WTC11 (cell line): ENCODE measurements around the gene CADM1.

Experiments used
- IRF2 ChIP-seq: sonication (generic); formaldehyde crosslinking; IDR thresholded peaks from 2 replicates; pipeline ENCODE4 v1.8.0; 2022; ENCODE audit warnings: low read depth, missing genetic modification reagents, borderline replicate concordance
- JAZF1 ChIP-seq: fragments of 250-450 bp; sonication (Bioruptor Pico); IDR thresholded peaks from 2 replicates; pipeline ENCODE4 v1.9.0; 2021; ENCODE audit warnings: moderate library complexity, mild to moderate bottlenecking, inconsistent platforms
- JUN ChIP-seq: sonication (generic); formaldehyde crosslinking; IDR thresholded peaks from 2 replicates; pipeline ENCODE4 v1.8.0; 2023; ENCODE audit warnings: mild to moderate bottlenecking, missing genetic modification reagents
- MYBL2 ChIP-seq: sonication (generic); formaldehyde crosslinking; IDR thresholded peaks from 2 replicates; pipeline ENCODE4 v1.8.1; 2023; ENCODE audit warnings: mild to moderate bottlenecking, moderate library complexity, missing genetic modification reagents
- ZNF263 ChIP-seq: sonication (generic); formaldehyde crosslinking; IDR thresholded peaks from 2 replicates; pipeline ENCODE4 v1.8.1; 2022; ENCODE audit warnings: low read depth, mild to moderate bottlenecking, moderate library complexity, missing genetic modification reagents
- TF ChIP-seq, protein P1 (sequence below): fragments of 200-600 bp; IDR thresholded peaks from 2 replicates; pipeline ENCODE4 v1.8.0; 2022; ENCODE audit warnings: antibody characterized with exemption
- TF ChIP-seq, protein P2 (sequence below): sonication (generic); formaldehyde crosslinking; IDR thresholded peaks from 2 replicates; pipeline ENCODE4 v1.8.1; 2023; ENCODE audit warnings: mild to moderate bottlenecking, missing genetic modification reagents, moderate library complexity
- TF ChIP-seq, protein P3 (sequence below): sonication (generic); formaldehyde crosslinking; IDR thresholded peaks from 2 replicates; pipeline ENCODE4 v1.8.1; 2022; ENCODE audit warnings: mild to moderate bottlenecking, missing genetic modification reagents, moderate library complexity, borderline replicate concordance
- TF ChIP-seq, protein P4 (sequence below): sonication (generic); formaldehyde crosslinking; IDR thresholded peaks from 2 replicates; pipeline ENCODE4 v1.8.0; 2023; ENCODE audit warnings: mild to moderate bottlenecking, missing genetic modification reagents

DNA sequence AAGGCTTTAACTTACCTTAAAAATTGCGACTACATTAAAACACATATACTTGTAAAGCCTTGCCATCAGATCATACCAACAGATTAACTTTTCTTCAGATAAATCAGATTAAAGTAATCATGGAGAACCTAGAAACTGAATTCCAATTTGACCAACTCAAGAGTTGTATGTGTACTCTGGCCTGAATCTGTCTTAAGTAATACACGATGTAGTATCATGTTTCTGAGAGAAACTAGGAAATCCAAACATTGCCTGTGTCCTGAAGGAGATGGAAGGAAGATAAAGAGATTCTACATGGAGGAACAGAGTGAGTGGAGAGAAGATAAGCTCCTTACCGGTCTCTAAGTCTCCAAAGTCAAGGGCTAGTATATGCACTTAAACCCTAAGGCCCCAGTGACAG, 162.1 kb downstream of the CADM1 start:
- TF ChIP-seq, protein P1, sequence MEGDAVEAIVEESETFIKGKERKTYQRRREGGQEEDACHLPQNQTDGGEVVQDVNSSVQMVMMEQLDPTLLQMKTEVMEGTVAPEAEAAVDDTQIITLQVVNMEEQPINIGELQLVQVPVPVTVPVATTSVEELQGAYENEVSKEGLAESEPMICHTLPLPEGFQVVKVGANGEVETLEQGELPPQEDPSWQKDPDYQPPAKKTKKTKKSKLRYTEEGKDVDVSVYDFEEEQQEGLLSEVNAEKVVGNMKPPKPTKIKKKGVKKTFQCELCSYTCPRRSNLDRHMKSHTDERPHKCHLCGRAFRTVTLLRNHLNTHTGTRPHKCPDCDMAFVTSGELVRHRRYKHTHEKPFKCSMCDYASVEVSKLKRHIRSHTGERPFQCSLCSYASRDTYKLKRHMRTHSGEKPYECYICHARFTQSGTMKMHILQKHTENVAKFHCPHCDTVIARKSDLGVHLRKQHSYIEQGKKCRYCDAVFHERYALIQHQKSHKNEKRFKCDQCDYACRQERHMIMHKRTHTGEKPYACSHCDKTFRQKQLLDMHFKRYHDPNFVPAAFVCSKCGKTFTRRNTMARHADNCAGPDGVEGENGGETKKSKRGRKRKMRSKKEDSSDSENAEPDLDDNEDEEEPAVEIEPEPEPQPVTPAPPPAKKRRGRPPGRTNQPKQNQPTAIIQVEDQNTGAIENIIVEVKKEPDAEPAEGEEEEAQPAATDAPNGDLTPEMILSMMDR, result no peak
- TF ChIP-seq MYBL2 (CRISPR knock-in tag) (no peak), IRF2 (CRISPR knock-in tag) (no peak), JUN (no peak), ZNF263 (no peak), JAZF1 (no peak)
- TF ChIP-seq, protein P2, sequence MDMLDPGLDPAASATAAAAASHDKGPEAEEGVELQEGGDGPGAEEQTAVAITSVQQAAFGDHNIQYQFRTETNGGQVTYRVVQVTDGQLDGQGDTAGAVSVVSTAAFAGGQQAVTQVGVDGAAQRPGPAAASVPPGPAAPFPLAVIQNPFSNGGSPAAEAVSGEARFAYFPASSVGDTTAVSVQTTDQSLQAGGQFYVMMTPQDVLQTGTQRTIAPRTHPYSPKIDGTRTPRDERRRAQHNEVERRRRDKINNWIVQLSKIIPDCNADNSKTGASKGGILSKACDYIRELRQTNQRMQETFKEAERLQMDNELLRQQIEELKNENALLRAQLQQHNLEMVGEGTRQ, result no peak
- TF ChIP-seq, protein P3, sequence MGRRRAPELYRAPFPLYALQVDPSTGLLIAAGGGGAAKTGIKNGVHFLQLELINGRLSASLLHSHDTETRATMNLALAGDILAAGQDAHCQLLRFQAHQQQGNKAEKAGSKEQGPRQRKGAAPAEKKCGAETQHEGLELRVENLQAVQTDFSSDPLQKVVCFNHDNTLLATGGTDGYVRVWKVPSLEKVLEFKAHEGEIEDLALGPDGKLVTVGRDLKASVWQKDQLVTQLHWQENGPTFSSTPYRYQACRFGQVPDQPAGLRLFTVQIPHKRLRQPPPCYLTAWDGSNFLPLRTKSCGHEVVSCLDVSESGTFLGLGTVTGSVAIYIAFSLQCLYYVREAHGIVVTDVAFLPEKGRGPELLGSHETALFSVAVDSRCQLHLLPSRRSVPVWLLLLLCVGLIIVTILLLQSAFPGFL (CRISPR knock-in tag), result no peak
- TF ChIP-seq, protein P4, sequence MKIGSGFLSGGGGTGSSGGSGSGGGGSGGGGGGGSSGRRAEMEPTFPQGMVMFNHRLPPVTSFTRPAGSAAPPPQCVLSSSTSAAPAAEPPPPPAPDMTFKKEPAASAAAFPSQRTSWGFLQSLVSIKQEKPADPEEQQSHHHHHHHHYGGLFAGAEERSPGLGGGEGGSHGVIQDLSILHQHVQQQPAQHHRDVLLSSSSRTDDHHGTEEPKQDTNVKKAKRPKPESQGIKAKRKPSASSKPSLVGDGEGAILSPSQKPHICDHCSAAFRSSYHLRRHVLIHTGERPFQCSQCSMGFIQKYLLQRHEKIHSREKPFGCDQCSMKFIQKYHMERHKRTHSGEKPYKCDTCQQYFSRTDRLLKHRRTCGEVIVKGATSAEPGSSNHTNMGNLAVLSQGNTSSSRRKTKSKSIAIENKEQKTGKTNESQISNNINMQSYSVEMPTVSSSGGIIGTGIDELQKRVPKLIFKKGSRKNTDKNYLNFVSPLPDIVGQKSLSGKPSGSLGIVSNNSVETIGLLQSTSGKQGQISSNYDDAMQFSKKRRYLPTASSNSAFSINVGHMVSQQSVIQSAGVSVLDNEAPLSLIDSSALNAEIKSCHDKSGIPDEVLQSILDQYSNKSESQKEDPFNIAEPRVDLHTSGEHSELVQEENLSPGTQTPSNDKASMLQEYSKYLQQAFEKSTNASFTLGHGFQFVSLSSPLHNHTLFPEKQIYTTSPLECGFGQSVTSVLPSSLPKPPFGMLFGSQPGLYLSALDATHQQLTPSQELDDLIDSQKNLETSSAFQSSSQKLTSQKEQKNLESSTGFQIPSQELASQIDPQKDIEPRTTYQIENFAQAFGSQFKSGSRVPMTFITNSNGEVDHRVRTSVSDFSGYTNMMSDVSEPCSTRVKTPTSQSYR, result no peak
